ENCODE measurements around the gene TRIM40.

GRCh38 chr6:30091577-30092381, 44.2 kb upstream of the TRIM40 start:
- TF ChIP-seq CTCF (IDR thresholded peaks at IDR 0.05) (no peak), POLR2A (IDR thresholded peaks at IDR 0.05) (no peak)
